AG20443 (cell line): ENCODE data around the gene SRGAP3.
A peak's percentile ranks its signal among the peaks of the same experiment; 100 is the strongest.

Experiments used
- DNase-seq: peaks from one replicate; pipeline ENCODE4 v3.0.0; 2012; ENCODE audit warnings: low spot score, mixed read lengths

The SRGAP3 gene

GRCh38 chr3:9115336-9115735 is 134.1 kb downstream of the SRGAP3 start:
- DNase-seq, result no peak

DNA sequence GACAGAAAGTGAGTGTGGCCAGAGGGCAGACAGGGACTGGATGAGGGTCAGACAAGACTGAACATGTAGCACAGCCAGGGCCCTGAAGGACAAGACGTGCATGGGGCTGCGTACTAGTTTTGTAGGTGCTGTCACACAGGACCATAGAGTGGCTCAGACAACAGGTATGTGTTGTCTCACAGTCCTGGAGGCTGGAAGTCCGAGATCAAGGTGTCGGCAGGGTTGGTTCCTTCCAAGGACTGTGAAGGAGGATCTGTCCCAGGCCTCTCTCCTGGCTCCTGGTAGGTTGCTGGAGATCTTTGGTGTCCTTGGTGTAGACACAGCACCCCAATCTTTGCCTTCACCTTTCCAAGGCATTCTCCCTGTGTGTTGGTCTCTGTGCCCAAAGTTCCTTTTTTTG is 136.4 kb downstream of the SRGAP3 start:
- DNase-seq, result no peak

GRCh38 chr3:9111866-9112265 is 137.6 kb downstream of the SRGAP3 start:
- DNase-seq, result peak; percentile 89

GRCh38 chr3:9111417-9111816 is 138.0 kb downstream of the SRGAP3 start:
- no peak for DNase-seq

DNA sequence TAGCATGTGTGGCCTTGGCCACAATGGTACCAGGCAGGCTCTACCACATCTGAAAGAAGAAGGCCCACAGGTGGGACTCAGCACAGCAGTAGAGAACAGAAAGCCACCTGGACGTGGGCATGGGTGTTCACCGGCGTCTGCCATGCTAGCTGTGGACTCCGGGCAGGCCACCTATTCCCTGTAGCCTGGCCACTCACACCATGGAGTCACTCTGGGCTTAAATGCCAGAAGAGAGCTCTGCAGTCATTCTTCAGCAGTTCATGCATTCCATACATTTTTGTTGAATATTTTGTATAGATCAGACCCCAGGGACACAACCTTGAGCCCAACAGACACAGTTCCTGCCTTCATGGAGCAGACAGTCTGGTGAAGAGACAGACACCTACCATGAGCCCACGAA is 138.6 kb downstream of the SRGAP3 start:
- DNase-seq, result no peak

- no peak for DNase-seq
Measured at GRCh38 chr3:9110316-9110715, 139.1 kb downstream of the SRGAP3 start.

GRCh38 chr3:9109568-9109914 is 139.9 kb downstream of the SRGAP3 start:
- no peak for DNase-seq

DNA sequence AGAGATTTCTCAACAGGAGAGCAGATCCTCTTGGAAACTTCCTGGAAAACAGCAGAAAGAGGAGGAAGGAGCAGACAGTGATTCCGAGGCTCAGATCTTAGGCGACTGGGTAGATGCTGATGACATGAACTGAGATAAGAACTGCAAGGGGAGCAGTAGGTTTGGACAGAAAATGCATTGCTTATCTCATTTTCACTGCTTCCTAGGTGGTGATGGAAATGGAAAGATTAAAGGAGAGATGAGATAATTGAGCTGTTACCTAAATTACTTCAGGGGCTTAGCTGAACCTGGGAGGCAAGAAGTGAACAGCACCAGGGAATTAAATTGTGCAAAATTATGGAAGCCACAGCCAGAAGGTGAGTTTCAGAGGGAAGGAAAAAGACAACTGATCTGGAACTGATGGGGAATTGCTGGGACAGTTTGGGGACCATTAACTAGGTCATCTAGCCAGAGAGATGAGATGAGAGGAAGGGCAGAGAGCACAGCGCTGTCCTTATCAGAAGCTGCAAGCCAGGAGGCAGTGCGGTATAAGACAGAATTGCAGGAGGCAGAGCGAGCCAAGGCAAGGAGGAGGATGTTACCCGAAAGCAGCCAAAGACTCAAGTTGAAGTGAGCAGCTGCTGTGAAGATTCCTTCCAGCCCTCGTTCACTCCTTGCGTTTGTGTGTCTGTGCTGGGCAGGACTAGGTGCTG is 140.4 kb downstream of the SRGAP3 start:
- DNase-seq, result no peak

DNA sequence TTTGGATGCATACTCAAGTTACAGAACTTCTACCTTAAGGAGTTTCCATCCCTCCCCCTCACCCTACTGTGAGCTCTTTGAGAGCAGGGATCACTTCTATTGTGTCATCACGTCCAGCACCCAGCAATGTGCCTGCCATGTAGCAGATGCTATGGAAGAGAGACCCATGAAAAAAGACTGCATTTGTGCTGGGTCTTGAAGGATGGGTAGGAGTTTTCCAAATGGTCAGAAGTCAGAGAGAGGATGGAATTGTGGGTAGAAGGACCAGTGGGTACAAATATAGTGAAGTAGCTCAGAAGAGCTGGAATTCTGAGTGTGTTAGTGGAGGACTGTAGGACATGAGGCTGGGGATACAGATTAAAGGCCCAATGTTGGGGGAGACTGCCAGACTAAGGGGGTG is 141.7 kb downstream of the SRGAP3 start:
- no peak for DNase-seq

- DNase-seq, result no peak
Measured at GRCh38 chr3:9105421-9105820, 144.0 kb downstream of the SRGAP3 start.

DNA sequence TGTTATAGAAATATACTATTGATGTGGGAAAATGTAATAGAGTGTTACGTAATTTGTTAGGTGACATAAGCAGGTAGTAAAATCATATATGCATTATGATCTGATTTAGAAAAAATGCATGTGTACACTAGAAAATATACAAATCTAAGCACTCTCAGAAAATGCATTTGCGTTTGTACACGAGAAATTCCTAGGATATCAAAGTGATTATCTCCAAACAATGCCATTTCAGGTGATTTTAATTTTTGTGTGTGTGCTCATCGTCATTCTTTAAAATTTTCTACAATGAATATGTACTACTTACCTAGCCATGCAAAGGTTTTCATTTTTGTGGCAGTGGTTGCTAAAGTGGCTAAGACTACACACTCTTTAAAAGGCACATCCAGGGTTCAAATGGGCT is 145.3 kb downstream of the SRGAP3 start:
- no peak for DNase-seq

- DNase-seq, result no peak
Measured at GRCh38 chr3:9102240-9102981, 147.0 kb downstream of the SRGAP3 start.

DNA sequence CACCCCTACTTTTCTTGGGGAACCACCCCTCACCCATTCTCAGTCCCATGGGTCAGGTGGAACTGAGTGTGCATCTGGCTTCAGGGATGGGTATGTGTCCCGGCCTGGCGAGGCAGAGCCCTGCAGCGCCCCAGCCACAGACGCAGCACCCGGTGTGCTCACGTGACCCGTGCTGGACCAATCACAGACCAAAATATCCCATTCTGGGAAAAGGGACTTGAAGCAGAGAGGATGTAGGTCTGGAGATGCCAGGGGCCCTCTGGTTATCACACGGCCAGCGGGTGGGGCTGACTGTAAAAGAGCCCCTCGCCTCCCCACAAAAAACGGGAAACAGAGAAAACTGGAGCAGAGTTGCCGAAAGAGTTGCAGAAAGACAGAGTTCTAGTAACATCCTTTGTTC is 148.2 kb downstream of the SRGAP3 start:
- DNase-seq, result no peak

GRCh38 chr3:9100513-9100894 is 148.9 kb downstream of the SRGAP3 start:
- no peak for DNase-seq

DNA sequence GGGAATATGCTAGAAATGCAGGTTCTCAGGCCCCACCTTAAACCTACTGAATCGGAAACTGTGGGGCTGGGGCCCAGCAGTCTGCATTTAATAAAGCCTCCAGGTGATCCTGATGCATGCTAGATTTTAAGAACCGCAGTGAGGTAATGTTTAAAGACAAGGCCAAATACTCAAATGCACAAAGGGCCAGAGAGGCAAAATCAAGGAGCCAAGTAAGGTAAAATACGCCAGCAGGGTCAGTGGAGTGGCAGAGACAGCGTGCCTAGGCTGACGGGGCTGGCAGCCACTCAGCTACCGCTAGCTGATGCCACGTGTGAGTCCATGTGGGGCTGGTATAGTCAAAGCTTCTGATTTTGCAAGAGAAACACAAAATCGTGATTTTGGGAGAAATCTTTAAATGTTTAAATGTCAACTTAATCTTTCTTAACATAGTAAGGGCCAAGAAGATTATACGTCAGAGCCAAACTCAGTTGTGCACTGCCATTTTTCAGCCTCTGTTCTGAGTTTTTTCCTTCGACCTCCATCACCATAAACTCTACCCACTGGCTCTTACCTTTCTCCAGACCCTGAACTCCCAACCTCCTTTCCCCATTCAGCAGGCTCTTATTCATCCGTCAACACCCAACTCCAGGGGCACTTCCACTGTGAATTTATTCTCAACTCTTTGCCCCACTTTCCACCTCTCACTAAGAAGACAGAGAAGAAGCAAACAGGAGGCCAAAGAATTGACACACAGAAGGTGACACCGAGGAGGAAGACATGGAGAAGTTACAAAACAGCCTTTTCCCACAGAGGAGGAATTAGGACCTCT is 149.5 kb downstream of the SRGAP3 start:
- DNase-seq, result no peak

GRCh38 chr3:9098716-9099675 is 150.4 kb downstream of the SRGAP3 start:
- no peak for DNase-seq

GRCh38 chr3:9097495-9097894 is 152.0 kb downstream of the SRGAP3 start:
- DNase-seq, result no peak

DNA sequence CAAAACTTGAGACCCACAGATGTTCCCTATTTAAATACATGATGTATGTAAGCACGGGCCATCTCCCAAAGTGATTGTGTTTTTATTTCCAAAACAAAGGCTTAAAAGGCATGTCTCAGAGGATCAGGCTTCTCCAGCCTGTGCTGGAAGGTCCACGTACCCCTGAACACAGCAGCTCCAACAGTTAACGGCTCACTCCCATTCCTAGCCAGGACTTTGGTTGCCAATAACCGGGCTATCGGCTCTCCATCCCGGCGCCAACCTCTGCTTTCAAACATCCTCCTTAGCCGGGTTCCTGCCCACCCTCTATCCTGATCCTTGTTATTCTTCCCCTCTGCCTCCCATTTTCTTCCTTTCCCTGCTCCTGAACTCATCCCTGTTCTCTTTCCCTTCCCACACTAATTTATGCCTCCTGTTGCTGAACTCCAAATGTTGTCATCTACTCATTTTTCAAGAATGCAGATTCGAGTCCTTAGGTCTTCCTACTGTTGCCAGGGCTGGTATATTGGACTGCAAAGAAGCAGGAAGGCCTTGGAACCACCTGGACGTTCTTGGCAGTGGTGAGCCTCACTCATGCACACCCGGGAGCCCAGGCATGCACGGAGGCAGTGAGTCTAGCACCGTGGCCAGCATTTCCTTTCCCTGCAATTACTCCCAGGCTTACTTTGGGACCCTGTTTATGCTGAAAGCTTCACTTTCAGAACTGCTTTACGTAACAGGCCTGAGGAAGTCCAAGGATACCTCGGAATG is 157.8 kb downstream of the SRGAP3 start:
- DNase-seq, result peak; percentile 28

- DNase-seq, result peak; percentile 47
Measured at GRCh38 chr3:9088441-9089353, 160.7 kb downstream of the SRGAP3 start.

GRCh38 chr3:9087831-9088413 is 161.5 kb downstream of the SRGAP3 start:
- DNase-seq, result no peak
